HFF-Myc (cell line): ENCODE results near the gene ELOB.

ENCODE experiments used
- DNase-seq: peaks from one replicate; pipeline ENCODE4 v3.0.0-alpha.2; 2011; ENCODE audit warnings: low read depth; ENCODE audit errors: extremely low read depth
- H3K4me3 ChIP-seq: replicated peaks from 2 replicates; pipeline ENCODE4 v1.5.1; 2011; ENCODE audit warnings: low read depth, mild to moderate bottlenecking, control low read depth, low read length
- TF ChIP-seq, protein P1 (sequence below): IDR thresholded peaks from 2 replicates; pipeline ENCODE4 v1.5.1; 2012; ENCODE audit warnings: mild to moderate bottlenecking, low read depth, low read length, control low read depth; ENCODE audit errors: missing control alignments

ELOB gene

DNA sequence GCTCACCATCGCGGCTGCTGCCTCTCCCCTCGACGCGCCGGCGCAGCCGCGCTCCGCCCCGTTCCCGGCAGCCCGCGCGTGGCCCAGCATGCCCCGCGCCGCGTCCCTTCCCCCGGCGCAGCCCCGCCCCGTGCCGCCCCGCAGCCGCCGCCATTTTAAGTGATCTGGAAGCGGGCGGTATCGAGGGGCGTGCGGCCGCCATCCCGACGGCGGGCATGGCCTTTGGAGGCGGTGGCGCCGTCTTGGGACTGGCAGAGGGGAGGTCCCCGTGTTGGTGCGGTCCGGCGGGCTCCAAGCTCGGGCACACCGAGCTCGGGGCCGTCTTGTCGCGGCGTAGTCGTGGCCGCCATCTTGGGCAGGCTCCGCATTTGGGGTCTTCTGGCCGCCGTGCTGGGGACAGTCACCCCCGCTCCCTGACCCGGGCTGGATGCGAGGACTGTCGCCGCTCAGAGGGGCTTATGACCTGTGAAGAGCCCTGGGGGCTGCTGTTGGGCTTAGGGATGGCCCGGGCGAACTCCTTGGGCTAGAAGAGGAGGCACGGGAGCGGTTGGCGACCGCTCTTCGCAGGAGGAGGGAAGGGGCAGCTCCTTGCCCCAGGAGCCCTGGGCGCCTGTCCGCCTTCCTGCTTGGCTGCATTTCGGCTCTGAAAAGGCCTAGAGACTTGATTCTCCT is at the start of gene ELOB:
Gene ELOB, minus strand, starts transcription at position 50 of the 672 bp plus-strand sequence. Its CDS starts 41 bp downstream, at position 9.
- TF ChIP-seq, protein P1, sequence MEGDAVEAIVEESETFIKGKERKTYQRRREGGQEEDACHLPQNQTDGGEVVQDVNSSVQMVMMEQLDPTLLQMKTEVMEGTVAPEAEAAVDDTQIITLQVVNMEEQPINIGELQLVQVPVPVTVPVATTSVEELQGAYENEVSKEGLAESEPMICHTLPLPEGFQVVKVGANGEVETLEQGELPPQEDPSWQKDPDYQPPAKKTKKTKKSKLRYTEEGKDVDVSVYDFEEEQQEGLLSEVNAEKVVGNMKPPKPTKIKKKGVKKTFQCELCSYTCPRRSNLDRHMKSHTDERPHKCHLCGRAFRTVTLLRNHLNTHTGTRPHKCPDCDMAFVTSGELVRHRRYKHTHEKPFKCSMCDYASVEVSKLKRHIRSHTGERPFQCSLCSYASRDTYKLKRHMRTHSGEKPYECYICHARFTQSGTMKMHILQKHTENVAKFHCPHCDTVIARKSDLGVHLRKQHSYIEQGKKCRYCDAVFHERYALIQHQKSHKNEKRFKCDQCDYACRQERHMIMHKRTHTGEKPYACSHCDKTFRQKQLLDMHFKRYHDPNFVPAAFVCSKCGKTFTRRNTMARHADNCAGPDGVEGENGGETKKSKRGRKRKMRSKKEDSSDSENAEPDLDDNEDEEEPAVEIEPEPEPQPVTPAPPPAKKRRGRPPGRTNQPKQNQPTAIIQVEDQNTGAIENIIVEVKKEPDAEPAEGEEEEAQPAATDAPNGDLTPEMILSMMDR = no peak
- H3K4me3 ChIP-seq = peak within 1 kb of the TSS; percentile 93
- DNase-seq = peak; percentile 26

DNA sequence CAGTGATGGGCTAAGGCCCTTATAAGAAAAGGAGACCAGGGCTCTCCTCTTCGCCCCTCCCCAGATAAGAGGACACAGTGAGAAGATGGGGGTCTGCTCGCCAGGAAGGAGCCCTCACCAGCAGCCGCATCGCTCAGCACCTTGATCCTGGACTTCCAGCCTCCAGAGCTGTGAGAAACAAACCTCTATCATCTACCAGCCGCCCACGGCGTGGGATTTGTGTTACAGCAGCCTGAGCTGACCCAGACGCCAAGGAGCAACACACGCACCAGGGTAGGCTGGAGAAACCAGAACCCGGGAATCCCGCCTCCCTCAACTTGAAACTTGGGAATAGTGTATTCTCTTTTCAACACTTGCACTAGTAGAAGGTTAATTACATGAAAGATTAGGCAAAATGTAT is 48.8 kb upstream of the ELOB start:
- no peak overlapping the region for H3K4me3 ChIP-seq
- TF ChIP-seq, protein P1 = no peak
- no peak for DNase-seq

DNA sequence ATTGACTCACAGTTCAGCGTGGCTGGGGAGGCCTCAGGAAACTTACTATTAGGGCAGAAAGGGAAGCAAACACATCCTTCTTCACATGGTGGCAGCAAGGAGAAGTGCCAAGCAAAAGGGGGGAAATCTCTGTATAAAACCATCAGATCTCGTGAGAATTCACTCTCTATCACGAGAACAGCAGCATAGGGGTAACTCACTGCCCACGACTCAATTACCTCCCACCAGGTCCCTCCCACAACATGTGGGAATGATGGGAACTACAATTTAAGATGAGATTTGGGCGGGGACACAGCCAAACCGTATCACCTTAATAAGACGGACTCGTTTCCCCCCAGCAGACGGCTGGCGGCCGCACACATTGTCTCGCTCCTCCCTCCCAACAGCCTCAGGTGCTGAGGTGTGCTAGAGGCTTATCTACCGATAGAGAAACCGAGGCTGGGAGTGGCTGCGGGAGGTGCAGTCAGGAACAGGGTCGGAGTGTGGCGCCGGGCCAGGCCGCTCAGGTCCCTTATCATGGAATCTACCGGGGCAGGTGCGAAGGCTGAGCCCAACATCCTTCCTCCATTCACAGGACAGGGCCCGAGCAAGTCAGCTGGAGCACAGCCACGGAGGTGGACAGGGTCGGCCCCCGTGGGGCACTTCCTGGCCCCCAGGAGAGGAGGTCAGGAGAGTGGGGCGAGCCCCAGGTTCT is 48.1 kb upstream of the ELOB start:
- TF ChIP-seq, protein P1 = no peak
- no peak overlapping the region for H3K4me3 ChIP-seq
- DNase-seq = no peak

DNA sequence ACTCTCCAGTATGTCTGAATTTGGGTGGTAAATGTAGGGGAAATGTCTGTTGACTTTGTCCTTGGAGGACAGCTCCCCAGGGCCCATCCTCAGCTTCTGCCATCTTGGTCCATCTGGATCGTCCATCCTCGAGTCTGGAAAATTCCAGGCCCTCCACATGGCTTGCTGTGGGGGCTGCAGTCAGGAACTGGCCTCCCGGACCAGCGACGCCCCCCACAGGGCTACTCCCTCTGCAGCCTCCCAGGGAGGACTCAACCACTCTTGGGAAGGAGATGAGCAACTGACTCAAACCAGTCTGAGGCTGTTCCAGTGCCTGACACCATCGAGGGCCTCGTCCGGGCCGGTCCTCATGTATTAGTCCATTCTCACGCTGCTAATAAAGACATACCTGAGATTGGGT is 47.5 kb upstream of the ELOB start:
- no peak for DNase-seq
- TF ChIP-seq, protein P1 = no peak
- no peak overlapping the region for H3K4me3 ChIP-seq

DNA sequence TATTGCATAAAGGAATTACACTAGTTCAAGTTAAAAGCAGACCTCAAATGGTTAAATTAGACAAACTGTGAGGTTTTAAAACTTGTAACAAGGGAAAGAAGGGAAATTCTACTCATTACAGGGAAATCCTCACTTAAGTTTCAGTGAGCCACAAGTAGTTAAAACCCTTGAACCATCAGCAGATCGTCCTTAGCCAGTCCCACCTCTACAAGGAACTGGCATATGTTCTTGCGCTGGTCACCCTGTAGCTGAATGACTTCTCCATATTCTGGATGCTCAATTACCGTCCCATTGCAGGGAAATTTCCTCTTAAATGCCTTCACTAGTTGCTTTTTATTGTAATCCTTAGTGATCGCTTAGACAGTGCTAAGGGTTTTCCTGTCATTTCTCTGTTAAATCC is 45.4 kb upstream of the ELOB start:
- DNase-seq = no peak
- no peak overlapping the region for H3K4me3 ChIP-seq
- TF ChIP-seq, protein P1 = no peak

DNA sequence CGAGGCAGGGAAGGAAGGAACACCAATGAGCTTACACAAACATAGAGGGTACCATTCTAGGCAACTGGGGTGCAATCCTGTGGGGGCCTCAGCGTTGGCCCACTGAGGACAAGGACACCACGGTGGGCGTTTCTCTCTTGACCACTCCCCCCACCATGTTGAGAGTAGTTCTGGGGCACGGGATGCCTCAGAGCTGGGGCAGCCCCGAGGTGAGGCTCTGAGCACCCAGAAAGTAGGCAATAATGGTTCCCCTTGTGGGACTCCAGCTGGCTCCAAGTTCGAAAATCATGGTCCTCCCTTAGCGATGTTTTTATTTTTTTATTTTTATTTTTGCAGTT is 45.0 kb upstream of the ELOB start:
- DNase-seq = no peak
- TF ChIP-seq, protein P1 = no peak

More for the DNA sequence above, 45.0 kb upstream of the ELOB start:
- no peak overlapping the region for H3K4me3 ChIP-seq
